ENCODE data around the gene TRAPPC8. TPM values are rescaled to one million over a fixed set of nuclear protein-coding genes. Genes with fewer than 3 reads are reported as not detected.

TRAPPC8 gene
- polyA plus RNA-seq, 1 donor from 2014 or later = 57.8 TPM

DNA sequence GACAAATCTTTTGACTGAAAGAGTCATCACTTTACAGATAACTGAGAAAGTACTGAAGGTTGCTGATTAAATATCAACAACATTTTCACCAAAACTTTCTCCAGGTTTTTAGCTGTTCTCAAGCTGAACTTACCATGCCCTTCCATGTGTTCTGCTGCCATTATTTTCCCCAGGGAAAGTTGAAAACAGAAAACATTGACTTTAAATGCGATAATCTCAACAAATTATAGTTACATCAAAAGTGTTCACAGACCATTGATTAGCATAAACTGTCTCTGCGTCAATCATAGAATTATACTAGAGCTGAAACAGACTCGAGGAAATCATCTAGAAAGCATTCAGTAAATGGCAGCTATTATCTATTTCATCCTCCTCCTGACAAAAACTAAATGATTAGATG, 51.4 kb downstream of the TRAPPC8 start:
- Histone ChIP-seq H3K36me3 (ENCODE audit: insufficient read depth, low read length) (peaks cover 8% of the 10 kb centered on the region), H3K27me3 (ENCODE audit: insufficient read depth, low read depth, low read length) (no peaks in the 10 kb centered on the region), H3K4me3 (ENCODE audit: low read length) (no peak overlapping the region), H3F3A (ENCODE audit: insufficient read depth, low read length, poor library complexity, severe bottlenecking) (peaks cover 8% of the 10 kb centered on the region), H3K4me2 (ENCODE audit: low read length) (no peak overlapping the region), H3K27ac (ENCODE audit: low read length) (no peak overlapping the region), H3K79me2 (replicated peaks; ENCODE audit: insufficient read depth, low read length) (no peaks in the 10 kb centered on the region), H3K9ac (ENCODE audit: low read length) (no peak overlapping the region), H3K9me2 (ENCODE audit: insufficient read depth, low read length) (no peaks in the 10 kb centered on the region), H3K9me3 (ENCODE audit: low read length) (no peaks in the 10 kb centered on the region), H4K20me1 (ENCODE audit: insufficient read depth) (no peaks in the 10 kb centered on the region), H2AFZ (ENCODE audit: low read depth, low read length) (no peak overlapping the region)
- TF ChIP-seq EP300 (conservative IDR thresholded peaks at IDR 0.05; ENCODE audit: poor library complexity, severe bottlenecking) (peak; percentile 64), MXI1 (conservative IDR thresholded peaks at IDR 0.05; ENCODE audit: poor library complexity, severe bottlenecking) (no peak), TAF1 (IDR thresholded peaks at IDR 0.05; ENCODE audit: low read depth) (no peak), EZH2 (IDR thresholded peaks at IDR 0.05; ENCODE audit: borderline replicate concordance, insufficient read depth, low read length, poor library complexity, severe bottlenecking) (no peak), SMC3 (conservative IDR thresholded peaks at IDR 0.05; ENCODE audit: poor library complexity) (no peak), RAD21 (conservative IDR thresholded peaks at IDR 0.05) (no peak), POLR2AphosphoS5 (IDR thresholded peaks at IDR 0.05) (peak; percentile 61)
- TF ChIP-seq, protein P1, sequence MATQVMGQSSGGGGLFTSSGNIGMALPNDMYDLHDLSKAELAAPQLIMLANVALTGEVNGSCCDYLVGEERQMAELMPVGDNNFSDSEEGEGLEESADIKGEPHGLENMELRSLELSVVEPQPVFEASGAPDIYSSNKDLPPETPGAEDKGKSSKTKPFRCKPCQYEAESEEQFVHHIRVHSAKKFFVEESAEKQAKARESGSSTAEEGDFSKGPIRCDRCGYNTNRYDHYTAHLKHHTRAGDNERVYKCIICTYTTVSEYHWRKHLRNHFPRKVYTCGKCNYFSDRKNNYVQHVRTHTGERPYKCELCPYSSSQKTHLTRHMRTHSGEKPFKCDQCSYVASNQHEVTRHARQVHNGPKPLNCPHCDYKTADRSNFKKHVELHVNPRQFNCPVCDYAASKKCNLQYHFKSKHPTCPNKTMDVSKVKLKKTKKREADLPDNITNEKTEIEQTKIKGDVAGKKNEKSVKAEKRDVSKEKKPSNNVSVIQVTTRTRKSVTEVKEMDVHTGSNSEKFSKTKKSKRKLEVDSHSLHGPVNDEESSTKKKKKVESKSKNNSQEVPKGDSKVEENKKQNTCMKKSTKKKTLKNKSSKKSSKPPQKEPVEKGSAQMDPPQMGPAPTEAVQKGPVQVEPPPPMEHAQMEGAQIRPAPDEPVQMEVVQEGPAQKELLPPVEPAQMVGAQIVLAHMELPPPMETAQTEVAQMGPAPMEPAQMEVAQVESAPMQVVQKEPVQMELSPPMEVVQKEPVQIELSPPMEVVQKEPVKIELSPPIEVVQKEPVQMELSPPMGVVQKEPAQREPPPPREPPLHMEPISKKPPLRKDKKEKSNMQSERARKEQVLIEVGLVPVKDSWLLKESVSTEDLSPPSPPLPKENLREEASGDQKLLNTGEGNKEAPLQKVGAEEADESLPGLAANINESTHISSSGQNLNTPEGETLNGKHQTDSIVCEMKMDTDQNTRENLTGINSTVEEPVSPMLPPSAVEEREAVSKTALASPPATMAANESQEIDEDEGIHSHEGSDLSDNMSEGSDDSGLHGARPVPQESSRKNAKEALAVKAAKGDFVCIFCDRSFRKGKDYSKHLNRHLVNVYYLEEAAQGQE (IDR thresholded peaks at IDR 0.05; ENCODE audit: borderline replicate concordance) = no peak
- TF ChIP-seq, protein P2, sequence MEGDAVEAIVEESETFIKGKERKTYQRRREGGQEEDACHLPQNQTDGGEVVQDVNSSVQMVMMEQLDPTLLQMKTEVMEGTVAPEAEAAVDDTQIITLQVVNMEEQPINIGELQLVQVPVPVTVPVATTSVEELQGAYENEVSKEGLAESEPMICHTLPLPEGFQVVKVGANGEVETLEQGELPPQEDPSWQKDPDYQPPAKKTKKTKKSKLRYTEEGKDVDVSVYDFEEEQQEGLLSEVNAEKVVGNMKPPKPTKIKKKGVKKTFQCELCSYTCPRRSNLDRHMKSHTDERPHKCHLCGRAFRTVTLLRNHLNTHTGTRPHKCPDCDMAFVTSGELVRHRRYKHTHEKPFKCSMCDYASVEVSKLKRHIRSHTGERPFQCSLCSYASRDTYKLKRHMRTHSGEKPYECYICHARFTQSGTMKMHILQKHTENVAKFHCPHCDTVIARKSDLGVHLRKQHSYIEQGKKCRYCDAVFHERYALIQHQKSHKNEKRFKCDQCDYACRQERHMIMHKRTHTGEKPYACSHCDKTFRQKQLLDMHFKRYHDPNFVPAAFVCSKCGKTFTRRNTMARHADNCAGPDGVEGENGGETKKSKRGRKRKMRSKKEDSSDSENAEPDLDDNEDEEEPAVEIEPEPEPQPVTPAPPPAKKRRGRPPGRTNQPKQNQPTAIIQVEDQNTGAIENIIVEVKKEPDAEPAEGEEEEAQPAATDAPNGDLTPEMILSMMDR (IDR thresholded peaks at IDR 0.05; ENCODE audit: poor library complexity, severe bottlenecking) = no peak

DNA sequence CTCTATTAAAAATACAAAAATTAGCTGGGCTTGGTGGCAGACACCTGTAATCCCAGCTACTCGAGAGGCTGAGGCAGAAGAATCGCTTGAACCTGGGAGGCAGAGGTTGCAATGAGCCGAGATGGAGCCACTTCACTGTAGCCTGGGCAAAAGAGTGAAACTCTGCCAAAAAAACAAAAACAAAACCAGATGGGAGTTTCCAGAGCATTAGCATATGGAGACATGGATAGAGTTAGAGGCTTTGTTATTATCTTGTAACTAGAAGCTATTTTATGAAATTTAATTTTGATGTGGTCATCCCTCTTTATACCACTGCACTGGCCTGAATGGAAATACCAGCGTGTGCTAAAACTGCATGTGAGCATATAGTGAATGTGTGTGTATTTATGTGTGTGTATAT, 58.9 kb downstream of the TRAPPC8 start:
- no peak overlapping the region for H3K4me2 ChIP-seq (ENCODE audit: low read length)
- no peaks in the 10 kb centered on the region for H3F3A ChIP-seq (ENCODE audit: insufficient read depth, low read length, poor library complexity, severe bottlenecking)
- H3K4me3 ChIP-seq (ENCODE audit: low read length) = no peak overlapping the region
- no peaks in the 10 kb centered on the region for H4K20me1 ChIP-seq (ENCODE audit: insufficient read depth)
- no peaks in the 10 kb centered on the region for H3K79me2 ChIP-seq (replicated peaks; ENCODE audit: insufficient read depth, low read length)
- H3K27ac ChIP-seq (ENCODE audit: low read length) = no peak overlapping the region
- H3K9me3 ChIP-seq (ENCODE audit: low read length) = no peaks in the 10 kb centered on the region
- peaks cover 6% of the 10 kb centered on the region for H3K36me3 ChIP-seq (ENCODE audit: insufficient read depth, low read length)
- H3K9me2 ChIP-seq (ENCODE audit: insufficient read depth, low read length) = no peaks in the 10 kb centered on the region
- H3K9ac ChIP-seq (ENCODE audit: low read length) = no peak overlapping the region
- no peak overlapping the region for H2AFZ ChIP-seq (ENCODE audit: low read depth, low read length)
- no peak for TF ChIP-seq SMC3 (conservative IDR thresholded peaks at IDR 0.05; ENCODE audit: poor library complexity)
- TF ChIP-seq, protein P1 (IDR thresholded peaks at IDR 0.05; ENCODE audit: borderline replicate concordance) = no peak
- no peak for TF ChIP-seq EP300 (conservative IDR thresholded peaks at IDR 0.05; ENCODE audit: poor library complexity, severe bottlenecking)
- TF ChIP-seq, protein P2 (IDR thresholded peaks at IDR 0.05; ENCODE audit: poor library complexity, severe bottlenecking) = no peak
- no peak for TF ChIP-seq TAF1 (IDR thresholded peaks at IDR 0.05; ENCODE audit: low read depth)
- no peak for TF ChIP-seq EZH2 (IDR thresholded peaks at IDR 0.05; ENCODE audit: borderline replicate concordance, insufficient read depth, low read length, poor library complexity, severe bottlenecking)
- no peak for TF ChIP-seq POLR2AphosphoS5 (IDR thresholded peaks at IDR 0.05)
- no peak for TF ChIP-seq RAD21 (conservative IDR thresholded peaks at IDR 0.05)
- TF ChIP-seq MXI1 (conservative IDR thresholded peaks at IDR 0.05; ENCODE audit: poor library complexity, severe bottlenecking) = no peak
- H3K27me3 ChIP-seq (ENCODE audit: insufficient read depth, low read depth, low read length) = no peaks in the 10 kb centered on the region

Measured in neural cell (in vitro differentiated cells).